PC-3 (cell line): Measurements from ENCODE around the gene CHTF18. TPM values are rescaled to one million over a fixed set of nuclear protein-coding genes. Genes with fewer than 3 reads are reported as not detected.

Source experiments
- ATAC-seq: fragments of 200-7000 bp; cut with Tn5 transposase; 2 replicates; pipeline ENCODE4 v1.9.1; 2020; ENCODE audit warnings: mild to moderate bottlenecking, moderate library complexity
- BruUV-seq: library from RNA; stranded (reverse); fragments of 400-500 nt; replicated peaks from 2 replicates; lab custom pipeline; 2021; lab: Mats Ljungman, UMichigan
- CTCF ChIA-PET: fragments of 300-600 bp; sonication (Branson Sonifier 250); formaldehyde crosslinking; loops from one replicate; lab custom pipeline; 2022; ENCODE audit warnings: antibody characterized with exemption; lab: Charles Lee
- POLR2A ChIA-PET: fragments of 300-600 bp; sonication (Branson Sonifier 250); formaldehyde crosslinking; loops from one replicate; lab custom pipeline; 2022; ENCODE audit warnings: antibody characterized with exemption; ENCODE audit not compliant: unreplicated experiment; lab: Charles Lee
- DNase-seq: peaks from one replicate; pipeline ENCODE4 v3.0.0-alpha.2; 2015
- H2AFZ ChIP-seq: fragments of 300-600 bp; sonication (generic); 2 replicates; pipeline ENCODE4 v1.6.0; 2016; ENCODE audit warnings: antibody characterized with exemption, low read length
- H3F3A ChIP-seq: fragments of 300-600 bp; sonication (generic); one replicate; pipeline ENCODE4 v1.6.0; 2017; ENCODE audit warnings: antibody characterized with exemption, low read length, control low read depth, mild to moderate bottlenecking; ENCODE audit not compliant: unreplicated experiment
- H3K27ac ChIP-seq: fragments of 300-600 bp; sonication (generic); 2 replicates; pipeline ENCODE4 v1.5.1; 2016; ENCODE audit warnings: mild to moderate bottlenecking, low read length
- H3K27me3 ChIP-seq: fragments of 300-600 bp; sonication (generic); 2 replicates; pipeline ENCODE4 v1.6.1; 2016; ENCODE audit warnings: low read length, mixed read lengths
- H3K36me3 ChIP-seq: fragments of 300-600 bp; sonication (generic); 2 replicates; pipeline ENCODE4 v1.6.1; 2016; ENCODE audit warnings: low read depth, mixed run types, low read length, mixed read lengths
- H3K4me1 ChIP-seq: fragments of 300-600 bp; sonication (generic); 2 replicates; pipeline ENCODE4 v1.5.1; 2016; ENCODE audit warnings: low read length; ENCODE audit not compliant: insufficient read depth
- H3K4me2 ChIP-seq: fragments of 300-600 bp; sonication (generic); 2 replicates; pipeline ENCODE4 v1.6.0; 2016; ENCODE audit warnings: low read length
- H3K4me3 ChIP-seq: fragments of 300-600 bp; sonication (generic); 2 replicates; pipeline ENCODE4 v1.5.1; 2016; ENCODE audit warnings: mild to moderate bottlenecking, low read length, mixed read lengths
- H3K79me2 ChIP-seq: fragments of 300-600 bp; sonication (generic); 2 replicates; pipeline ENCODE4 v1.6.1; 2017; ENCODE audit warnings: low read length, mixed read lengths
- H3K9ac ChIP-seq: fragments of 300-600 bp; sonication (generic); 2 replicates; pipeline ENCODE4 v1.6.0; 2016; ENCODE audit warnings: mild to moderate bottlenecking, low read length
- H3K9me2 ChIP-seq: fragments of 300-600 bp; sonication (generic); replicated peaks from 2 replicates; pipeline ENCODE4 v1.6.1; 2016; ENCODE audit warnings: mixed run types, low read length, mixed read lengths
- H3K9me3 ChIP-seq: fragments of 300-600 bp; sonication (generic); 2 replicates; pipeline ENCODE4 v1.6.1; 2016; ENCODE audit warnings: low read length, mixed read lengths
- H4K20me1 ChIP-seq: fragments of 300-600 bp; sonication (generic); 2 replicates; pipeline ENCODE4 v1.6.1; 2016; ENCODE audit warnings: low read length, mixed read lengths
- EZH2 ChIP-seq: fragments of 300-600 bp; sonication (generic); IDR thresholded peaks from one replicate; pipeline ENCODE4 v1.6.1; 2017; ENCODE audit warnings: antibody characterized with exemption, mild to moderate bottlenecking, low read length; ENCODE audit not compliant: unreplicated experiment
- EZH2phosphoT487 ChIP-seq: fragments of 300-600 bp; sonication (generic); IDR thresholded peaks from 2 replicates; pipeline ENCODE4 v1.6.1; 2018; ENCODE audit warnings: mild to moderate bottlenecking, antibody characterized with exemption, low read length, borderline replicate concordance
- intact Hi-C: fragments of 100-400 bp; cut with micrococcal nuclease; formaldehyde crosslinking; loops from 2 replicates; pipeline ENCODE4 v1.9.0; 2023
- total RNA-seq: library from RNA; depleted of rRNA; stranded (reverse); fragments of >200 nt; gene quantifications from 2 replicates; pipeline ENCODE4 v1.2.3, GENCODE V29; 2014
- TF ChIP-seq, protein P1 (sequence below): fragments of 300-600 bp; sonication (generic); conservative IDR thresholded peaks from 2 replicates; pipeline ENCODE4 v1.5.1; 2017; ENCODE audit warnings: antibody characterized with exemption, low read depth, mild to moderate bottlenecking, low read length

The CHTF18 gene
- total RNA-seq, 1 experiment from 2014 or later, result 79.0 TPM

DNA sequence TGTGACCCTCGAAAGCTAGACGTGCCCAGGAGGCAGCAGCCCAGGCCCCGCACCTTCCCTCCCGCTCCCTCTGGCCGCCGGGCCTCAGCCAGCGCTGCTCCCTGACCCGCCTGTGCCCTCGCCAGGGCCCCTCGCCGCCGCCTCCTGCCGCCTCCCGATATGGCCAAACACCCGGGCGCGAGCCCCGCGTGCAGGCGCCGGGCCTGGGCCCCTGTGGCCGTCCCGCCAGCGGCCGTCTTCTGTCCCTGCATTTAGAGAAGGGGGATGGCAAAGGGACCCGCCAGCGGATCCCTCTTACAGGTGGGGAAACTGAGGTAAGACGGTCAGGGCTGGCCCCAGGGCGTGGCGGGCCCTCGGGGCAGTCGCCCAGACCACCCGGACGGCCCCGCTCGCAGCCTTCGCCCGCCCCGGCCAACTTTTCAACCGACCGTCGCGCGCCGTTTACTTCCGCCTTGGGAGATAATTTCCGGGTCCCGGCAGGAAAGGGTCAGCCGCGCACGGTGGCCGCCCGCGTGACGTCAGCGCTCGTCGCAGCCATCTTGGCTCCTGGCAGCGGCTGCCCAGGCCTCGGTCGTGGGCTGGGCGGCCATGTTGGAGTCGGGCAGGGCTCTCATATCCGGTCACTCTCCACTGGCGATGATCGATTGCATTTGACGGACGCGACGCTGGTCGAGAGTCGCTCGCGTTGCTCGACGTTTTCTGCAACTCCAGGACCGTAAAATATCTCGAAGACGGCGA is 19.1 kb downstream of the CHTF18 start:
- ChIA-PET POLR2A (no interaction called here), CTCF (no interaction called here)
- Histone ChIP-seq H3K4me1 (peaks cover 3% of the 10 kb centered on the region; the same call in 1 of the 2 replicates), H2AFZ (peak overlapping the region; percentile 99), H3K4me3 (peak overlapping the region; percentile 86), H3K36me3 (no peaks in the 10 kb centered on the region), H3K9me3 (no peaks in the 10 kb centered on the region), H3K79me2 (peaks cover 5% of the 10 kb centered on the region), H3K27me3 (no peaks in the 10 kb centered on the region), H3K27ac (peak overlapping the region; percentile 52), H3F3A (no peaks in the 10 kb centered on the region), H3K9me2 (no peaks in the 10 kb centered on the region), H4K20me1 (no peaks in the 10 kb centered on the region), H3K9ac (peak overlapping the region; percentile 89), H3K4me2 (peak overlapping the region; percentile 98)
- BruUV-seq, result no TSS peak
- TF ChIP-seq EZH2phosphoT487 (no peak), EZH2 (no peak)
- TF ChIP-seq, protein P1, sequence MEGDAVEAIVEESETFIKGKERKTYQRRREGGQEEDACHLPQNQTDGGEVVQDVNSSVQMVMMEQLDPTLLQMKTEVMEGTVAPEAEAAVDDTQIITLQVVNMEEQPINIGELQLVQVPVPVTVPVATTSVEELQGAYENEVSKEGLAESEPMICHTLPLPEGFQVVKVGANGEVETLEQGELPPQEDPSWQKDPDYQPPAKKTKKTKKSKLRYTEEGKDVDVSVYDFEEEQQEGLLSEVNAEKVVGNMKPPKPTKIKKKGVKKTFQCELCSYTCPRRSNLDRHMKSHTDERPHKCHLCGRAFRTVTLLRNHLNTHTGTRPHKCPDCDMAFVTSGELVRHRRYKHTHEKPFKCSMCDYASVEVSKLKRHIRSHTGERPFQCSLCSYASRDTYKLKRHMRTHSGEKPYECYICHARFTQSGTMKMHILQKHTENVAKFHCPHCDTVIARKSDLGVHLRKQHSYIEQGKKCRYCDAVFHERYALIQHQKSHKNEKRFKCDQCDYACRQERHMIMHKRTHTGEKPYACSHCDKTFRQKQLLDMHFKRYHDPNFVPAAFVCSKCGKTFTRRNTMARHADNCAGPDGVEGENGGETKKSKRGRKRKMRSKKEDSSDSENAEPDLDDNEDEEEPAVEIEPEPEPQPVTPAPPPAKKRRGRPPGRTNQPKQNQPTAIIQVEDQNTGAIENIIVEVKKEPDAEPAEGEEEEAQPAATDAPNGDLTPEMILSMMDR, result no peak
- intact Hi-C loops, result no loop called here
- ATAC-seq, result peak; percentile 94
- DNase-seq, result peak; percentile 87

DNA sequence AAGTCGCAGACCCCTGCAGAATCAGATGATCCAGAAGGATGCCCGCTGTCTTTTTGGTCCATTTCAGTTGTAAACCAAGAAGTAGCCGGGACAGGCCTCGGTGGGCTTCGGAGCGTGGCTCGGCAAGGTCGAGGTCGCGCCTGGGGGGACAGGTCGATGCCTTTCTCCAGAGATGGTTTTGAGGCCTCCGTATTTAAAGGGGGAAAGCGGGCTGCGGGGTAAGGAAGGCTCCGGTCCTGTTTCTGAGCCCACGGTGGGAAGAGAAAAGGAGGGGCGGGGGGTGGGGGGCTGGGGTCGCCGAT is 19.6 kb downstream of the CHTF18 start:
- Histone ChIP-seq H3K36me3 (no peaks in the 10 kb centered on the region), H3K9ac (peak overlapping the region; percentile 89), H2AFZ (peak overlapping the region; percentile 99), H3F3A (no peaks in the 10 kb centered on the region), H3K4me1 (peaks cover 3% of the 10 kb centered on the region; the same call in 1 of the 2 replicates), H3K79me2 (peaks cover 5% of the 10 kb centered on the region), H3K4me3 (peak overlapping the region; percentile 86), H3K27ac (no peak overlapping the region), H3K27me3 (no peaks in the 10 kb centered on the region), H3K9me2 (no peaks in the 10 kb centered on the region), H3K9me3 (no peaks in the 10 kb centered on the region), H3K4me2 (peak overlapping the region; percentile 98), H4K20me1 (no peaks in the 10 kb centered on the region)
- intact Hi-C loops, result no loop called here
- TF ChIP-seq, protein P1, result no peak
- TF ChIP-seq EZH2 (no peak), EZH2phosphoT487 (no peak)
- ChIA-PET POLR2A (no interaction called here), CTCF (no interaction called here)
- ATAC-seq, result no peak
- no peak for DNase-seq
- BruUV-seq, result no TSS peak

DNA sequence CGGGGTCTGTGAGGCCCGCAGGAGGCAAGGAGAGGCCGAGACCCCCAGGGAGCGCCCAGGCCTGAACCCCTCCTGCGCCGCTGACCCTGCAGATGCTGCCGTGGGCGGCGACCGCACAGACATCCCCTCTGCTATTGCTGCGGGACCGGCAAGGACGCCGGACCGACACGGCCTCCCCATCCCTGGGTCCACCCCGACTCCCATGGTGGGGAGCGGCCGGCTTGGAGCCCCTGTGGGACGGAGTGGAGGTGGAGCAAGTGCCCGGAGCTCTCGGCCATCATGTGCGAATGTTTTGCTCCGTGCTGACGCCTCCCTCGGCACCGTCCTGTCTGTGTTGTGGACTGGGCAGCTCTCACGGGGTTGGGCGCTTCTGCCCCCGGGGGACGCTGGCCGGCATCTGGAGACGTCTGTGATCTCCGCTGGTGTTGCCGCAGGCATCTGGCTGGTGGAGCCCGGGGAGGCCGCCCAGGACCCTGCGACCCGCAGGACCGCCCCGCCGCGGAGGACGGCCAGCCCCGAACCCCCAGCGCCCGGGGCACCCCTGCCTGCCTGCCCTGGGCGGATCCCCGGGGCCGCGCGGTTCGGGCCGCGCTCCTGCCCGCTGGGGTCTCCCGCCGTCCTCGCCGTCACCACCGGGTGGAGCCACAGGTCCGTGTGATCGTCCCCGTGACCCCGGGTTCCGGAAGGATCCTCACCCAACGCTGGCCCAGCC is 24.9 kb downstream of the CHTF18 start:
- no peak for TF ChIP-seq EZH2
- TF ChIP-seq, protein P1, result peak; percentile 65
- TF ChIP-seq EZH2phosphoT487, result no peak
- BruUV-seq, result no TSS peak
- Histone ChIP-seq H3F3A (no peaks in the 10 kb centered on the region), H4K20me1 (no peaks in the 10 kb centered on the region), H3K9me2 (no peaks in the 10 kb centered on the region), H3K27ac (no peak overlapping the region), H3K9ac (no peak overlapping the region), H3K4me1 (no peaks in the 10 kb centered on the region; the same call in 1 of the 2 replicates), H2AFZ (peak overlapping the region; percentile 42; the same call in 1 of the 2 replicates), H3K36me3 (no peaks in the 10 kb centered on the region), H3K4me3 (peak overlapping the region; percentile 40; the same call in 1 of the 2 replicates), H3K79me2 (no peaks in the 10 kb centered on the region), H3K4me2 (peak overlapping the region; percentile 74), H3K27me3 (no peaks in the 10 kb centered on the region), H3K9me3 (no peaks in the 10 kb centered on the region)
- intact Hi-C loops, result no loop called here
- ATAC-seq (peak; percentile 74), DNase-seq (peak; percentile 30)
- ChIA-PET POLR2A (no interaction called here), CTCF (no interaction called here)
